ENCODE results near the gene FARS2.

FARS2 gene

DNA sequence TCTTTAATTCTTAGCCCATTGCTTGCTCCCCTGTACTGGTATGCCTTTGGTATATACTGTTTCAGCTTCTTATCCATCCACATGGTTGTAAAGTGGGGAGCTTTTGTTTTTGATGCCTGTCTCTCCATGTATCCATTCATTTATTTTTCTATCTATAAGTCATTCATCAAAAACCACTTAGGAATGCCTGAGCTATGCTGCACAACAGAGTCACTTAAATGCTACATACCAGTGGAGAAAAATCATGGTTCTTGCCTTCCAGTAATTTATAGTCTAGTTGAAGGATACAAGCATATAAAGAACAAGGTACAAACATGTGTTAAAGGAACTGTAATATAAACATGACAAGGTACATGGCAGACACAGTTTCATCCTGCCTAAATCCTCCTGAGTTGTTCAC lies 398.2 kb downstream of the FARS2 start:
- Histone ChIP-seq H3K9ac (ENCODE audit: low read depth, low read length) (no peak overlapping the region), H4K20me1 (ENCODE audit: insufficient read depth, low read length) (0 out of 2 replicates have a peak, but pooled peaks cover 2% of the 10 kb centered on the region), H3K36me3 (ENCODE audit: insufficient read depth, low read length) (no peaks in the 10 kb centered on the region), H3K4me3 (ENCODE audit: low read depth in 1 of 2, low read length in 2 of 2) (no peak overlapping the region), H3K27me3 (ENCODE audit: insufficient read depth, low read length, poor library complexity) (no peaks in the 10 kb centered on the region), H3K9me3 (ENCODE audit: insufficient read depth, low read length, severe bottlenecking) (peaks cover 2% of the 10 kb centered on the region), H3K27ac (ENCODE audit: low read length) (no peak overlapping the region), H2AFZ (ENCODE audit: low read depth, low read length) (no peak overlapping the region), H3K79me2 (ENCODE audit: insufficient read depth, low read length) (no peaks in the 10 kb centered on the region), H3K4me2 (ENCODE audit: insufficient read depth, low read length) (no peak overlapping the region), H3K4me1 (ENCODE audit: insufficient read depth, low read length) (peaks cover under 1% of the 10 kb centered on the region)
- TF ChIP-seq EZH2 (IDR thresholded peaks at IDR 0.05; ENCODE audit: borderline replicate concordance, low read depth, low read length, severe bottlenecking): no peak
- TF ChIP-seq, protein P1, sequence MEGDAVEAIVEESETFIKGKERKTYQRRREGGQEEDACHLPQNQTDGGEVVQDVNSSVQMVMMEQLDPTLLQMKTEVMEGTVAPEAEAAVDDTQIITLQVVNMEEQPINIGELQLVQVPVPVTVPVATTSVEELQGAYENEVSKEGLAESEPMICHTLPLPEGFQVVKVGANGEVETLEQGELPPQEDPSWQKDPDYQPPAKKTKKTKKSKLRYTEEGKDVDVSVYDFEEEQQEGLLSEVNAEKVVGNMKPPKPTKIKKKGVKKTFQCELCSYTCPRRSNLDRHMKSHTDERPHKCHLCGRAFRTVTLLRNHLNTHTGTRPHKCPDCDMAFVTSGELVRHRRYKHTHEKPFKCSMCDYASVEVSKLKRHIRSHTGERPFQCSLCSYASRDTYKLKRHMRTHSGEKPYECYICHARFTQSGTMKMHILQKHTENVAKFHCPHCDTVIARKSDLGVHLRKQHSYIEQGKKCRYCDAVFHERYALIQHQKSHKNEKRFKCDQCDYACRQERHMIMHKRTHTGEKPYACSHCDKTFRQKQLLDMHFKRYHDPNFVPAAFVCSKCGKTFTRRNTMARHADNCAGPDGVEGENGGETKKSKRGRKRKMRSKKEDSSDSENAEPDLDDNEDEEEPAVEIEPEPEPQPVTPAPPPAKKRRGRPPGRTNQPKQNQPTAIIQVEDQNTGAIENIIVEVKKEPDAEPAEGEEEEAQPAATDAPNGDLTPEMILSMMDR (IDR thresholded peaks at IDR 0.05; ENCODE audit: borderline replicate concordance, extremely low read depth, low read length, poor library complexity, severe bottlenecking): no peak
- DNase-seq (no peak), ATAC-seq (ENCODE audit: insufficient read depth, low read depth) (no peak)

DNA sequence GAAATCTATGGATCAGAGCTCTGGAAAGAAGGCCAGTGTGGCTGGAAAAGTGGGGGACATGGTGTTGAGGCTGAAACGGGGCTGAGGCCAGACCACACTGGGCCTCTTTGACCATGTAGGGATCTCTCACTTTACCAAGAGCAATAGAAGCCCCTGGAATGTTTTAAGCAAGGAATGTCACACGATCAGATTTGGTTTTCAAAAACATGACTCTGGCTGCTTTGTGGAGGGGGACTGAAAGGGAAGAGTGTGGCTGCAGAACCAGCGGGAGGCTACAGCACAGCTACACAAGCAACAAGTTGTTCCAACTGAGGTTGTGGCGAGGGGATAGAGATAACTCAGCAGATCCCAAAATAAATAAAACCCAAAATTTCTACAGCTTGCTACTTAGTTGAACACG lies 399.5 kb downstream of the FARS2 start:
- Histone ChIP-seq H3K27ac (ENCODE audit: low read length) (no peak overlapping the region), H3K9ac (ENCODE audit: low read depth, low read length) (no peak overlapping the region), H2AFZ (ENCODE audit: low read depth, low read length) (no peak overlapping the region), H3K9me3 (ENCODE audit: insufficient read depth, low read length, severe bottlenecking) (no peaks in the 10 kb centered on the region), H3K4me1 (ENCODE audit: insufficient read depth, low read length) (peaks cover 14% of the 10 kb centered on the region), H4K20me1 (ENCODE audit: insufficient read depth, low read length) (peaks cover 13% of the 10 kb centered on the region), H3K4me2 (ENCODE audit: insufficient read depth, low read length) (no peak overlapping the region), H3K79me2 (ENCODE audit: insufficient read depth, low read length) (no peaks in the 10 kb centered on the region), H3K4me3 (ENCODE audit: low read depth in 1 of 2, low read length in 2 of 2) (no peak overlapping the region), H3K36me3 (ENCODE audit: insufficient read depth, low read length) (no peaks in the 10 kb centered on the region), H3K27me3 (ENCODE audit: insufficient read depth, low read length, poor library complexity) (no peaks in the 10 kb centered on the region)
- TF ChIP-seq, protein P1 (IDR thresholded peaks at IDR 0.05; ENCODE audit: borderline replicate concordance, extremely low read depth, low read length, poor library complexity, severe bottlenecking): no peak
- TF ChIP-seq EZH2 (IDR thresholded peaks at IDR 0.05; ENCODE audit: borderline replicate concordance, low read depth, low read length, severe bottlenecking): no peak
- no peak for ATAC-seq (ENCODE audit: insufficient read depth, low read depth)
- no peak for DNase-seq

DNA sequence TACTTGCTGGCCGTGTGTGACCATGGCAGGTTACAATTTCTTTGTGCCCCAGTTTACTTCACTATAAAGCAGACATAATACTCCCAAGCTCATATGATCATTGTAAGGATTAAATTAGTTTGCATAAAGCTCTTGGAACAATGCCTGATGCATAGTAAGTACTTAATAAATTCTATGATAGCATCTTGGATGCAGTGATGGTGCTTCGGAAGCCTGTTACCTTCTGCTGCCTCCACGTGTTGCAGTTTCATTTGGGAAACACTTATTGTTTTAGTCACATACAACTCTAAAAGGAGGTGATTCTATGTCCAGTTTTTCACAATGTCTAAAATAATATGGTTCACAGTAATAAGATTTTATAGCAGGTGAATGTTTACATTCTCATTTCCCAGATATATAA lies 401.5 kb downstream of the FARS2 start:
- TF ChIP-seq, protein P1 (IDR thresholded peaks at IDR 0.05; ENCODE audit: borderline replicate concordance, extremely low read depth, low read length, poor library complexity, severe bottlenecking): no peak
- TF ChIP-seq EZH2 (IDR thresholded peaks at IDR 0.05; ENCODE audit: borderline replicate concordance, low read depth, low read length, severe bottlenecking): no peak
- H3K4me2 ChIP-seq (ENCODE audit: insufficient read depth, low read length): no peak overlapping the region
- H3K79me2 ChIP-seq (ENCODE audit: insufficient read depth, low read length): no peaks in the 10 kb centered on the region

DNA sequence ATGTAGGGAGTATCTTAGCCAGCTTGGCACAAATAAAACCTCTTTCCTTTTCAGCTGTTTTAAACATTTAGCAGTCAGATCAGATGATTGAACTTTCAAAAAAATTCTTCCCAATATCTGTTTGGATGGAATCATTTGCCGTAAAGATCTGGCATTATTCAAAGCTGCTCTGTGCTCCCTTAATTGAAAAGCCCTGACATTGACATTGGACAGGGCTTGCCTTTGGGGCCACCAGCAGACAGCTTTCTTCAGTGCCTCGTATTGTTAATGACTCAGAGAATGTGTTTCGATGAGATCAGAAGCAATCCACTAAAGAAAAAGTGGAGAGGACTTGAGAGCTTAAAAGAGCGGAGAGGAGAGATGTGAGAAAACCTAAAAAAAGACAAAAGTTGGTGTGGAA lies 401.9 kb downstream of the FARS2 start:
- no peak overlapping the region for H2AFZ ChIP-seq (ENCODE audit: low read depth, low read length)
- no peaks in the 10 kb centered on the region for H3K27me3 ChIP-seq (ENCODE audit: insufficient read depth, low read length, poor library complexity)
- no peaks in the 10 kb centered on the region for H3K9me3 ChIP-seq (ENCODE audit: insufficient read depth, low read length, severe bottlenecking)
- H3K4me3 ChIP-seq (ENCODE audit: low read depth in 1 of 2, low read length in 2 of 2): no peak overlapping the region
- no peak overlapping the region for H3K27ac ChIP-seq (ENCODE audit: low read length)
- H4K20me1 ChIP-seq (ENCODE audit: insufficient read depth, low read length): peaks cover 19% of the 10 kb centered on the region
- no peaks in the 10 kb centered on the region for H3K79me2 ChIP-seq (ENCODE audit: insufficient read depth, low read length)
- no peak for DNase-seq
- TF ChIP-seq, protein P1 (IDR thresholded peaks at IDR 0.05; ENCODE audit: borderline replicate concordance, extremely low read depth, low read length, poor library complexity, severe bottlenecking): no peak
- no peak for TF ChIP-seq EZH2 (IDR thresholded peaks at IDR 0.05; ENCODE audit: borderline replicate concordance, low read depth, low read length, severe bottlenecking)
- peaks cover 39% of the 10 kb centered on the region for H3K4me1 ChIP-seq (ENCODE audit: insufficient read depth, low read length)
- no peak for ATAC-seq (ENCODE audit: insufficient read depth, low read depth)
- H3K4me2 ChIP-seq (ENCODE audit: insufficient read depth, low read length): no peak overlapping the region
- no peak overlapping the region for H3K9ac ChIP-seq (ENCODE audit: low read depth, low read length)
- no peaks in the 10 kb centered on the region for H3K36me3 ChIP-seq (ENCODE audit: insufficient read depth, low read length)

More for the DNA sequence above, 401.5 kb downstream of the FARS2 start:
- H3K9ac ChIP-seq (ENCODE audit: low read depth, low read length): no peak overlapping the region
- no peaks in the 10 kb centered on the region for H3K36me3 ChIP-seq (ENCODE audit: insufficient read depth, low read length)
- no peaks in the 10 kb centered on the region for H3K9me3 ChIP-seq (ENCODE audit: insufficient read depth, low read length, severe bottlenecking)
- H4K20me1 ChIP-seq (ENCODE audit: insufficient read depth, low read length): peaks cover 15% of the 10 kb centered on the region
- no peak for ATAC-seq (ENCODE audit: insufficient read depth, low read depth)
- H3K27ac ChIP-seq (ENCODE audit: low read length): no peak overlapping the region
- H3K27me3 ChIP-seq (ENCODE audit: insufficient read depth, low read length, poor library complexity): no peaks in the 10 kb centered on the region
- no peak overlapping the region for H3K4me3 ChIP-seq (ENCODE audit: low read depth in 1 of 2, low read length in 2 of 2)
- H3K4me1 ChIP-seq (ENCODE audit: insufficient read depth, low read length): peaks cover 34% of the 10 kb centered on the region
- no peak for DNase-seq
- no peak overlapping the region for H2AFZ ChIP-seq (ENCODE audit: low read depth, low read length)
